ENCODE measurements around the gene ZNF646. TPM values are rescaled to one million over a fixed set of nuclear protein-coding genes. Genes with fewer than 3 reads are reported as not detected.

The ZNF646 gene, protein sequence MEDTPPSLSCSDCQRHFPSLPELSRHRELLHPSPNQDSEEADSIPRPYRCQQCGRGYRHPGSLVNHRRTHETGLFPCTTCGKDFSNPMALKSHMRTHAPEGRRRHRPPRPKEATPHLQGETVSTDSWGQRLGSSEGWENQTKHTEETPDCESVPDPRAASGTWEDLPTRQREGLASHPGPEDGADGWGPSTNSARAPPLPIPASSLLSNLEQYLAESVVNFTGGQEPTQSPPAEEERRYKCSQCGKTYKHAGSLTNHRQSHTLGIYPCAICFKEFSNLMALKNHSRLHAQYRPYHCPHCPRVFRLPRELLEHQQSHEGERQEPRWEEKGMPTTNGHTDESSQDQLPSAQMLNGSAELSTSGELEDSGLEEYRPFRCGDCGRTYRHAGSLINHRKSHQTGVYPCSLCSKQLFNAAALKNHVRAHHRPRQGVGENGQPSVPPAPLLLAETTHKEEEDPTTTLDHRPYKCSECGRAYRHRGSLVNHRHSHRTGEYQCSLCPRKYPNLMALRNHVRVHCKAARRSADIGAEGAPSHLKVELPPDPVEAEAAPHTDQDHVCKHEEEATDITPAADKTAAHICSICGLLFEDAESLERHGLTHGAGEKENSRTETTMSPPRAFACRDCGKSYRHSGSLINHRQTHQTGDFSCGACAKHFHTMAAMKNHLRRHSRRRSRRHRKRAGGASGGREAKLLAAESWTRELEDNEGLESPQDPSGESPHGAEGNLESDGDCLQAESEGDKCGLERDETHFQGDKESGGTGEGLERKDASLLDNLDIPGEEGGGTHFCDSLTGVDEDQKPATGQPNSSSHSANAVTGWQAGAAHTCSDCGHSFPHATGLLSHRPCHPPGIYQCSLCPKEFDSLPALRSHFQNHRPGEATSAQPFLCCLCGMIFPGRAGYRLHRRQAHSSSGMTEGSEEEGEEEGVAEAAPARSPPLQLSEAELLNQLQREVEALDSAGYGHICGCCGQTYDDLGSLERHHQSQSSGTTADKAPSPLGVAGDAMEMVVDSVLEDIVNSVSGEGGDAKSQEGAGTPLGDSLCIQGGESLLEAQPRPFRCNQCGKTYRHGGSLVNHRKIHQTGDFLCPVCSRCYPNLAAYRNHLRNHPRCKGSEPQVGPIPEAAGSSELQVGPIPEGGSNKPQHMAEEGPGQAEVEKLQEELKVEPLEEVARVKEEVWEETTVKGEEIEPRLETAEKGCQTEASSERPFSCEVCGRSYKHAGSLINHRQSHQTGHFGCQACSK (N-terminal part only)
- 18.4 and 22.5 TPM in 2 replicates for total RNA-seq
- long read RNA-seq = 0 reads

DNA sequence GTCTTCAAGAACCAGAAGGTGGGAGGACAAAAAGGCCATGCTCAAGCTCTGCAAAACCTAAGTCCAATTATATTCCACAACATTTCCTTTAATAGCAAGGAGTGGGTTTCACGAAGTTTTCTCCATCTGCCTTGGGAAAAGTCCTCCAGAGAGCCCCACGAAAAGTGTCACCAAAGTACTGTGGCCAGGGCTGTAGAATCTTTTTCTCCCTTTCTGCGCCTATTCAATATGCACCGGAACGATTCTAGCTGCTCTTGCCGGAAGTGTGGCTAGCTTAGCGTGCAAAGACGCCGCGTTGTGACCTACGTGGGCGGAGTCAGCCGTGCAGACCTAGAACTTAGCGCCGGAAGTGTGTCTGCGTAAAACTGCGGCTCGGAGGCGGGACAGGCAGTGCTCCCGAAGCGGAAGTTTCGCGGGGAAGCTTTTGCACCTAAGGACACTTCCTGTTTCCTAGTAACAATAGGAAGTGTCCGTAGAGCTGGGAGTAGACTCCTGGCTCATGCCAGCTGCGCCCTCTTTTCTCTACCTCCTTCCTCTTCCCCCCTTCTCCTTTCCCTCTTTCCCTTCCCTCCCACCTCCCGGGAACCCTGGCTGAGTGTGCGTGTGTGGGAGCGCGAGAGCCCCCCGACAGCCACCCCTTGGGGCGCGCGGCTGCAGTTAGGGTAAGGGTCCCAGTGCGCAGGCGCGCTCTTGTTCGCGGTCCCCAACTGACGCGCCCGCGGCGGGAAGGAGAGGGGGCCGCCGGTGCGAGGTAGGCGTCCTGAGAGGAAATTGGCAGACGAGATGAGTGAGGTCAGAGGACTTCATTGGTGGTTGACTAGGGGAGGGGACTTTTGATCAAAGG is at the start of gene ZNF646, which contains the start of gene ZNF668:
ZNF646 (plus strand) TSS at position 453 of the 844 bp plus-strand sequence. CDS start 1,903 bp downstream, outside the sequence.
ZNF668 (minus strand) TSS at position 271 of the 844 bp plus-strand sequence. CDS start 9,781 bp downstream, outside the sequence.
- H3K27ac Mint-ChIP-seq (ENCODE audit: unreplicated experiment) = peak within 1 kb of the TSS; percentile 96
- H3K27me3 Mint-ChIP-seq (ENCODE audit: unreplicated experiment) = no peaks in the 10 kb centered on the region
- TF ChIP-seq, protein P1, sequence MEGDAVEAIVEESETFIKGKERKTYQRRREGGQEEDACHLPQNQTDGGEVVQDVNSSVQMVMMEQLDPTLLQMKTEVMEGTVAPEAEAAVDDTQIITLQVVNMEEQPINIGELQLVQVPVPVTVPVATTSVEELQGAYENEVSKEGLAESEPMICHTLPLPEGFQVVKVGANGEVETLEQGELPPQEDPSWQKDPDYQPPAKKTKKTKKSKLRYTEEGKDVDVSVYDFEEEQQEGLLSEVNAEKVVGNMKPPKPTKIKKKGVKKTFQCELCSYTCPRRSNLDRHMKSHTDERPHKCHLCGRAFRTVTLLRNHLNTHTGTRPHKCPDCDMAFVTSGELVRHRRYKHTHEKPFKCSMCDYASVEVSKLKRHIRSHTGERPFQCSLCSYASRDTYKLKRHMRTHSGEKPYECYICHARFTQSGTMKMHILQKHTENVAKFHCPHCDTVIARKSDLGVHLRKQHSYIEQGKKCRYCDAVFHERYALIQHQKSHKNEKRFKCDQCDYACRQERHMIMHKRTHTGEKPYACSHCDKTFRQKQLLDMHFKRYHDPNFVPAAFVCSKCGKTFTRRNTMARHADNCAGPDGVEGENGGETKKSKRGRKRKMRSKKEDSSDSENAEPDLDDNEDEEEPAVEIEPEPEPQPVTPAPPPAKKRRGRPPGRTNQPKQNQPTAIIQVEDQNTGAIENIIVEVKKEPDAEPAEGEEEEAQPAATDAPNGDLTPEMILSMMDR (IDR thresholded peaks at IDR 0.05) = no peak
- no peaks in the 10 kb centered on the region for H3K9me3 Mint-ChIP-seq (ENCODE audit: unreplicated experiment)
- DNase-seq (ENCODE audit: extremely low spot score, unreplicated experiment) = peak; percentile 99
- H3K36me3 Mint-ChIP-seq (ENCODE audit: unreplicated experiment) = peaks cover 14% of the 10 kb centered on the region
- H3K4me3 Mint-ChIP-seq (ENCODE audit: unreplicated experiment) = peak within 1 kb of the TSS; percentile 98
- H3K4me1 Mint-ChIP-seq (ENCODE audit: unreplicated experiment) = peaks cover 26% of the 10 kb centered on the region

DNA sequence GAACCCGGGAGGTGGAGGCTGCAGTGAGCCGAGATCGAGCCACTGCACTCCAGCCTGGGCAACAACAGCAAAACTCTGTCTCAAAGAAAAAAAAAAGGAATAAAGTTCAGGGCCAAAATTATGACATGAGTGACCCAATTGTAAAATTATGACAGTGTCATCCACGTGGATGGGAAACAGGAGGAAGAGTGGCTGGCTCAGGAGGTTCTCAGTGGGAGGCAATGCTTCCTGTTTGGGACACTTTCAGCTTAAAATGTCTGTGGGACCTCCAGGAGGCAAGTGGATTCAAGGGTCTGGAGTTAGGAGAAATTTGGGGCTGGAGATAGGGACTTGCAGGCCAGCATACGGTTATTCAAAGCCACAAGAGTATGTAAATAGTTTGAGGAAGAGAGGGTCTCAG is 48.9 kb upstream of the ZNF646 start:
- no peak for DNase-seq (ENCODE audit: extremely low spot score, unreplicated experiment)
- no peaks in the 10 kb centered on the region for H3K9me3 Mint-ChIP-seq (ENCODE audit: unreplicated experiment)
- no peaks in the 10 kb centered on the region for H3K27me3 Mint-ChIP-seq (ENCODE audit: unreplicated experiment)
- H3K27ac Mint-ChIP-seq (ENCODE audit: unreplicated experiment) = peak overlapping the region; percentile 23
- H3K4me1 Mint-ChIP-seq (ENCODE audit: unreplicated experiment) = no peaks in the 10 kb centered on the region
- no peak overlapping the region for H3K4me3 Mint-ChIP-seq (ENCODE audit: unreplicated experiment)
- no peaks in the 10 kb centered on the region for H3K36me3 Mint-ChIP-seq (ENCODE audit: unreplicated experiment)
- TF ChIP-seq, protein P1 (IDR thresholded peaks at IDR 0.05) = no peak

DNA sequence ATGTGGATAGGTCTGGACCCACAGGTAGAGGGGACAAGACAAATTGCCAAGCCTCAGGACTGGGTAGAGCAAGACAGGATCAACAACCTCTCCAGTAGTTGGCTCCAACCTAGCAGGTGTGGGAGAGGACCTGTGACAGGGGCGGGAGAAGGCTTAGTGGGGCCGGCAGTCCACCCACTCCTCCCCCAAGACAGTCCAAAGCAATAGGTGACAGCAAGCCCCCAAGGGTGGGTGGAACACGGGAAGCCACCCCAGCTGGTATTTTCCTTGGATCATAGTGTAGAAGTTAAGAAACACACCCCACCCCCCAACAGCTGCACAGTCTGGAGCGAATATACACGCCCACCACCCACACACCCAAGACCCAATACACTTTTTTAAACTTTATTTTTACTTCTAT is 45.0 kb upstream of the ZNF646 start:
- Mint-ChIP-seq H3K4me3 (ENCODE audit: unreplicated experiment) (no peak overlapping the region), H3K27ac (ENCODE audit: unreplicated experiment) (no peak overlapping the region)

DNA sequence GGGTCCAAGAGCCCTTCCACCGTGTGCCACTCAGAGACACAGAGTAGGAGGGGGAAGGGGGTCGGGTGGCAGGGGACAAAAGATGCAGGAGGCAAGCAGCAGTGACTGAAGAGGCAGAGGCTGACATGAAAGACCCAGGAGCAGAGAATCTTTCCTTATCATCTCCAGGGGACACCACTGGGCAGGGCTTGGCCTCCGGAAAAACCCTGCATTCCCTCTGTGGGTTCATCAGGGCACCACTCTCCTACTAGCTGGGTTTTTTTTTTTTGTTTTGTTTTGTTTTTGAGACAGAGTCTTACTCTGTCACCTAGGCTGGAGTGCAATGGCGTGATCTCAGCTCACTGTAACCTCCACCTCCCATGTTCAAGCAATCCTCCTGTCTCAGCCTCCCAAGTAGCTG is 42.9 kb upstream of the ZNF646 start:
- H3K27ac Mint-ChIP-seq (ENCODE audit: unreplicated experiment) = no peak overlapping the region
- DNase-seq (ENCODE audit: extremely low spot score, unreplicated experiment) = no peak
- H3K4me1 Mint-ChIP-seq (ENCODE audit: unreplicated experiment) = peaks cover 14% of the 10 kb centered on the region
- peaks cover 4% of the 10 kb centered on the region for H3K36me3 Mint-ChIP-seq (ENCODE audit: unreplicated experiment)
- no peaks in the 10 kb centered on the region for H3K9me3 Mint-ChIP-seq (ENCODE audit: unreplicated experiment)
- H3K4me3 Mint-ChIP-seq (ENCODE audit: unreplicated experiment) = no peak overlapping the region
- TF ChIP-seq, protein P1 (IDR thresholded peaks at IDR 0.05) = no peak
- H3K27me3 Mint-ChIP-seq (ENCODE audit: unreplicated experiment) = no peaks in the 10 kb centered on the region

More for the DNA sequence above, 45.0 kb upstream of the ZNF646 start:
- H3K9me3 Mint-ChIP-seq (ENCODE audit: unreplicated experiment) = no peaks in the 10 kb centered on the region
- no peaks in the 10 kb centered on the region for H3K27me3 Mint-ChIP-seq (ENCODE audit: unreplicated experiment)
- DNase-seq (ENCODE audit: extremely low spot score, unreplicated experiment) = no peak
- peaks cover 8% of the 10 kb centered on the region for H3K4me1 Mint-ChIP-seq (ENCODE audit: unreplicated experiment)
- TF ChIP-seq, protein P1 (IDR thresholded peaks at IDR 0.05) = no peak
- peaks cover 1% of the 10 kb centered on the region for H3K36me3 Mint-ChIP-seq (ENCODE audit: unreplicated experiment)

Measured in osteocyte (in vitro differentiated cells).